Femur (tissue), 1 donor: ENCODE measurements around the gene PPARG.

ENCODE experiments used
- DNase-seq: peaks from one replicate; pipeline ENCODE4 v3.0.0-alpha.2; 2017

PPARG gene

GRCh38 chr3:12313519-12313918, 24.6 kb downstream of the PPARG start:
- no peak for DNase-seq

- no peak for DNase-seq
These were observed 27.4 kb downstream of the PPARG start for GRCh38 chr3:12316253-12316652.

GRCh38 chr3:12316729-12317351, 28.0 kb downstream of the PPARG start:
- no peak for DNase-seq

GRCh38 chr3:12317914-12318313, 29.0 kb downstream of the PPARG start:
- no peak for DNase-seq

GRCh38 chr3:12318758-12319621, 30.1 kb downstream of the PPARG start:
- no peak for DNase-seq

- DNase-seq: no peak
These were observed 32.1 kb downstream of the PPARG start for GRCh38 chr3:12321015-12321414.

GRCh38 chr3:12323237-12323636, 34.4 kb downstream of the PPARG start:
- no peak for DNase-seq

- DNase-seq: no peak
These were observed 37.0 kb downstream of the PPARG start for GRCh38 chr3:12325586-12326515.

- no peak for DNase-seq
These were observed 38.2 kb downstream of the PPARG start for GRCh38 chr3:12327021-12327420.

GRCh38 chr3:12328132-12328836, 39.4 kb downstream of the PPARG start:
- no peak for DNase-seq

- DNase-seq: no peak
These were observed 40.1 kb downstream of the PPARG start for GRCh38 chr3:12328837-12329462.

- no peak for DNase-seq
These were observed 45.9 kb downstream of the PPARG start for GRCh38 chr3:12334786-12335185.

- no peak for DNase-seq
These were observed 46.6 kb downstream of the PPARG start for GRCh38 chr3:12335421-12335820.

GRCh38 chr3:12336099-12336498, 47.2 kb downstream of the PPARG start:
- DNase-seq: no peak

GRCh38 chr3:12338595-12339546, 50.0 kb downstream of the PPARG start:
- DNase-seq: no peak

GRCh38 chr3:12339701-12340480, 51.0 kb downstream of the PPARG start:
- DNase-seq: no peak

- DNase-seq: no peak
These were observed 51.6 kb downstream of the PPARG start for GRCh38 chr3:12340506-12340905.

GRCh38 chr3:12342151-12342550, 53.3 kb downstream of the PPARG start:
- no peak for DNase-seq

- DNase-seq: no peak
These were observed 54.2 kb downstream of the PPARG start for GRCh38 chr3:12343047-12343501.

- no peak for DNase-seq
These were observed 56.3 kb downstream of the PPARG start for GRCh38 chr3:12345141-12345561.
